ENCODE results near the gene MPC2. TPM values are rescaled to one million over a fixed set of nuclear protein-coding genes. Genes with fewer than 3 reads are reported as not detected.

Gene MPC2
- total RNA-seq, 4 donors from 2014 or later, result 43.8 to 102 (median 58.5) TPM

DNA sequence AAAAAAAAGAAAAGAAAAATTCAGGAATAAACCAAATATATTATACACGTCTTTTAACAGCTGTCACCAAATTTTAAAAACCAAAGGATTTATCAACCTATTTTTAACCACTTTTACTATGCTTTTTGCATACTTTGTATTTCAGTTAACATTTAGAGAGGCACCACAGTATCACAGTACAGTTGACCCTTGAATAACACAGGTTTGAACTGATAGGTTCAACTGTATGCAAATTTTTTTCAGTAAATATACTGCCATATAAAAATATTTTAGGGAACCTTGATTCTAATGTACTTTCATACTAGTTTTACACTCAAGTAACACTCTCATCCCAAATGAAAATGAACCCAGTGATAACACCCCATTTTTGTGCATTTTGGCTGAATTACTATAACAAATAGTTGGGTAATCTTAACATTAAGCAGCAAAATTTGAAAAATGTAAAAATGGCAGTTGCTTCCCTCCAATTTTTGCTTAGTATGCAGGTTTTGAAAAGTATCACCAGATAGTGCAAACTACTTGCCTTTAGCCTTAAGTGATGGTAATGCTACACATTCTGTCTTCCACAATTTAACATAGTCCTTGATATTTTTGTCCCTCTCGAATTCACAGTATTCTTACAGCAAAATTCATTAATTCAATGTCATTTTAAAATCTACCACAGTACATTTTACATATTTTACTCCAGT is 12.2 kb downstream of the MPC2 start:
- ATAC-seq, result no peak
- TF ChIP-seq POLR2AphosphoS5 (IDR thresholded peaks at IDR 0.05) (no peak), POLR2A (IDR thresholded peaks at IDR 0.05) (no peak), EP300 (IDR thresholded peaks at IDR 0.05) (no peak)
- TF ChIP-seq, protein P1, sequence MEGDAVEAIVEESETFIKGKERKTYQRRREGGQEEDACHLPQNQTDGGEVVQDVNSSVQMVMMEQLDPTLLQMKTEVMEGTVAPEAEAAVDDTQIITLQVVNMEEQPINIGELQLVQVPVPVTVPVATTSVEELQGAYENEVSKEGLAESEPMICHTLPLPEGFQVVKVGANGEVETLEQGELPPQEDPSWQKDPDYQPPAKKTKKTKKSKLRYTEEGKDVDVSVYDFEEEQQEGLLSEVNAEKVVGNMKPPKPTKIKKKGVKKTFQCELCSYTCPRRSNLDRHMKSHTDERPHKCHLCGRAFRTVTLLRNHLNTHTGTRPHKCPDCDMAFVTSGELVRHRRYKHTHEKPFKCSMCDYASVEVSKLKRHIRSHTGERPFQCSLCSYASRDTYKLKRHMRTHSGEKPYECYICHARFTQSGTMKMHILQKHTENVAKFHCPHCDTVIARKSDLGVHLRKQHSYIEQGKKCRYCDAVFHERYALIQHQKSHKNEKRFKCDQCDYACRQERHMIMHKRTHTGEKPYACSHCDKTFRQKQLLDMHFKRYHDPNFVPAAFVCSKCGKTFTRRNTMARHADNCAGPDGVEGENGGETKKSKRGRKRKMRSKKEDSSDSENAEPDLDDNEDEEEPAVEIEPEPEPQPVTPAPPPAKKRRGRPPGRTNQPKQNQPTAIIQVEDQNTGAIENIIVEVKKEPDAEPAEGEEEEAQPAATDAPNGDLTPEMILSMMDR (IDR thresholded peaks at IDR 0.05), result no peak
- no peak overlapping the region for H3K4me3 ChIP-seq
- 76 to 81% methylated on average over 2 of the region's 2 CpGs for WGBS, 2 donors (ENCODE audit: low coverage in 1 of 2)
- no peak overlapping the region for H3K27ac ChIP-seq
- no peaks in the 10 kb centered on the region for H3K9me3 ChIP-seq
- no peaks in the 10 kb centered on the region for H3K36me3 ChIP-seq
- peaks cover 0 to 29% (median 0%) of the 10 kb centered on the region in 3 donors for H3K4me1 ChIP-seq
- no peaks in the 10 kb centered on the region for H3K27me3 ChIP-seq

DNA sequence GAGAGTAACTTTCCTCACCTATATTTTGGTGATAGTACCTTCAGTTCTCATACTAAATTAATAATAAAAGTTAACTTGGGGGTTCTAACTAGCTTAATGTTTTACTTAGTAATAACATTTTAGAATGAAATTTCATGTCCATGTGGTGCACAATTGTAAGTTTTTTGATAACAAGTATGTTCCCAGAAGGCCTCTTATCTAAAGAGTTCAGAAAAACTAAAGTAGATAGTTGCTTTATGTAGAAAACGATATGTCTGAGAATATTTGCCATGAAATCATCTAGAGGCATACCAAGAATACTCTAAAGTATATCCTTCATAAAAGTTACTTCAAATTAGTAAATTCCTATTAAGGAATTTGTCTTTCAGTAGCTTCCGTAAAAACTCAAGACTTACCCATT is 12.8 kb downstream of the MPC2 start:
- Histone ChIP-seq H3K4me1 (peaks cover 0 to 29% (median 0%) of the 10 kb centered on the region in 3 donors), H3K9me3 (no peaks in the 10 kb centered on the region), H3K36me3 (no peaks in the 10 kb centered on the region), H3K27me3 (no peaks in the 10 kb centered on the region), H3K4me3 (no peak overlapping the region), H3K27ac (no peak overlapping the region)
- no peak for ATAC-seq
- 90 to 93% methylated on average over 2 of the region's 2 CpGs for WGBS, 2 donors (ENCODE audit: low coverage in 1 of 2)
- TF ChIP-seq POLR2A (IDR thresholded peaks at IDR 0.05) (no peak), EP300 (IDR thresholded peaks at IDR 0.05) (no peak), POLR2AphosphoS5 (IDR thresholded peaks at IDR 0.05) (no peak)
- TF ChIP-seq, protein P1 (IDR thresholded peaks at IDR 0.05), result no peak

DNA sequence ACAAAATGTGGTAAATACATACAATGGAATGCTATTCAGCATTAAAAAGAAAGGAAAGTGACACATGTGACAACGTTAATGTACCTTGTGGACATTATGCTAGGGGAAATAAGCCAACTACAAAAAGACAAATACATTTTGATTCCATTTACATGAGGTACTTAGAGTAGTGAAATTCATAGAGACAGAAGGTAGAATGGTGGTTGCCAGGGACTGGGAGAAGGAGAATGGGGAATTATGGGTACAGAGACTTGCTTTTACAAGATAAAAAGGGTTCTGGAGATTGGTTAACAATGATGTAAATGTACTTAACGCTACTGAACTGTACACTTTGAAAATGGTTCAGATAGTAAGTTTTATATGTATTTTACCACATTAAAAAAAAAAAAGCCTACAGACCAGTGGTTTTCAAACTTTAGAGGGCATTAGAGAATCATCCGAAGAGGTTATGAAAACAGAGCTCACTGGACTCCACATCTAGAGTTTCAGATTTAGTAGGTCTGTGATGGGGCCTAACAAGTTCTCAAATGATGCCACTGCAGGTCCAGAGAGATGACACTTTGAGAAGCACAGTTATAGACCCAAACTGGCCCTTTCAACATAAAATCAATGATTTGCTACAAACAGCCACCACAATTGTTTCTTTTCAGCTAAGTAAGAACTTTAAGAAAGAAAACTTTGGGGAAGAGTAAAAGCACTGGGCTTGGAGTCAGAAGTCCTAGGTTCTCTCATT is 13.4 kb downstream of the MPC2 start:
- TF ChIP-seq POLR2AphosphoS5 (IDR thresholded peaks at IDR 0.05) (no peak), POLR2A (IDR thresholded peaks at IDR 0.05) (no peak), EP300 (IDR thresholded peaks at IDR 0.05) (no peak)
- TF ChIP-seq, protein P1 (IDR thresholded peaks at IDR 0.05), result no peak
- no peak for ATAC-seq
- Histone ChIP-seq H3K4me3 (no peak overlapping the region), H3K4me1 (peaks cover 0 to 26% (median 0%) of the 10 kb centered on the region in 3 donors), H3K27ac (no peak overlapping the region), H3K9me3 (no peaks in the 10 kb centered on the region), H3K27me3 (no peaks in the 10 kb centered on the region), H3K36me3 (peaks cover 0 to 2% of the 10 kb centered on the region in 2 donors)
- 84 to 97% methylated on average over 3 of the region's 3 CpGs for WGBS, 2 donors (ENCODE audit: low coverage in 1 of 2)

DNA sequence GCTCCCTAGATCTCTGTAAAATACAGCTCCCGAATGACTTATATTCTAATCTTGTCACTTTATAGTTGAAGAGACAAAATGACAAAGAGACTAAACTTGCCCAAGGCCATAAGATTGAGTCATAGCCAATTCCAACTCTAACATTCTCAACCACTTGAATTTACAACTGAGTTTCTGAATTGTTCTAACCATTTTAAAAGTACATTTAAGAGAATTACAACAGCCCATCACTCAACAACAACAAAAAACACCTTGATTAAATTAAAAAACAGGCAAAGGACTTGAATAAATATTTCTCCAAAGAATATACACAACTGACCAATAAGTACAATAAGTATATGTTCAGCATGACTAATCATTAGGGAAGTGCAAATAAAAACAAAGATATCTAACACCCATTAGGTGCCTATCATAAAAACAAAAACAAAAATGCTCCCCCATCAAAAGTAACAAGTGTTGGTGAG is 14.2 kb downstream of the MPC2 start:
- WGBS, 2 donors (ENCODE audit: low coverage in 1 of 2), result 73 to 87% methylated on average over 1 of the region's 1 CpG
- H3K4me3 ChIP-seq, result no peak overlapping the region
- H3K9me3 ChIP-seq, result no peaks in the 10 kb centered on the region
- H3K4me1 ChIP-seq, result peaks cover 0 to 23% (median 0%) of the 10 kb centered on the region in 3 donors
- H3K36me3 ChIP-seq, result peaks cover 0 to 11% of the 10 kb centered on the region in 2 donors
- TF ChIP-seq POLR2A (IDR thresholded peaks at IDR 0.05) (no peak), EP300 (IDR thresholded peaks at IDR 0.05) (no peak), POLR2AphosphoS5 (IDR thresholded peaks at IDR 0.05) (no peak)
- TF ChIP-seq, protein P1 (IDR thresholded peaks at IDR 0.05), result no peak
- H3K27me3 ChIP-seq, result no peaks in the 10 kb centered on the region
- H3K27ac ChIP-seq, result no peak overlapping the region
- ATAC-seq, result no peak

Data from gastroesophageal sphincter (tissue), 4 donors.